ENCODE results near the gene IRX6.

GRCh38 chr16:55331648-55332185 is 7.7 kb downstream of the IRX6 start:
- TF ChIP-seq CTCF (IDR thresholded peaks at IDR 0.05) = no peak
- TF ChIP-seq EZH2phosphoT487 (IDR thresholded peaks at IDR 0.05) = no peak
- peak; percentile 16 for TF ChIP-seq EZH2 (IDR thresholded peaks at IDR 0.05)
